ENCODE data around the gene SIMC1.
"Not testable (repeated sequence)": the region's sequence is repeated elsewhere in the genome, so short reads cannot be mapped to it uniquely, and the experiment has no call there.

Gene SIMC1

GRCh38 chr5:176216393-176216916 lies 21.8 kb upstream of the SIMC1 start:
- DNase-seq (ENCODE audit: low spot score): not testable (repeated sequence)

DNA sequence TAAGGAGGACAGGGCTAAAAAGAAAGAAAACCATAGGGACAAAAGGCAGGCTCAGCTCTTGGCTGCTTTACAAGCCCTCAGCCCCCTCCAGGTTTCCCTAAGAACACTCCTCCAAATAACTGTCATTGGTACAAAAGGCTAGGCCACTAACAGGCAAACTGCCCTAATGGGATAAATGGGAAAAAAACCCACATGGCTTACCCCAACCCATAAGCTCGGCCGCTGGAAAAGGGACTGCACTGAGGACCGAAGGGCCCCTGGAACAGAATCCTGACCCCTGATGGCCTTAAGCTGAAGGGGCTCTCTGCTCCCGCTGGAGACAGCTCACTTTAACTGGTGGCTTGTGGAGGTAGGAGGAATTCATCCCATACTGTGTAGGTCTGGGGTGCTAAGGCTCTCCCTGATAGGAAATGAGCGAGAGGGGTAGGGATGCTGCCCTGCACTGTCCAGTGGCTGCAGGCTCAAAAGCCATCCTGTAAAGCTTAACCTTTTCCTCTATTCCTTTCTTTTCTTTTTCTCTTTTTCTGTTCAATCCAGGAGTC lies 21.0 kb upstream of the SIMC1 start:
- DNase-seq (ENCODE audit: low spot score): not testable (repeated sequence)

DNA sequence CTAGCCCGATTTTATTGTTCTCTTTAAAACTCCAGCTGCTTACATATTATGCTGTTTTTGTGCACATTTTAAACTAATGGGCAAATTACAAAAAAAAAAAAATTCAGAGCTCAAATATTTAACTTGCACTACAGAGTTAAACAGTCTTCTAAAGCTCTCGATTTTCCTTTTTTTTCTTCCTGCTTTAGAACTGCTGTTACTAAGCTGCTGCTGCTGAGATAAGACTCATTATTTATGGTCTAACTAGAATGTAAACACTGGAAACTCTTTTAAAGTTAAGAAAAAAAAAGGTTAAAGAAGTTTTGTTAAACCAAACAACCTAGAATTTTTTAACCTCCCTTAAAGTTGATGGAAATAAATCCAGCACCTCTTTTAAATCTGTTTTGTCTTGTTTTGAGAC lies 20.5 kb upstream of the SIMC1 start:
- DNase-seq (ENCODE audit: low spot score): not testable (repeated sequence)

DNA sequence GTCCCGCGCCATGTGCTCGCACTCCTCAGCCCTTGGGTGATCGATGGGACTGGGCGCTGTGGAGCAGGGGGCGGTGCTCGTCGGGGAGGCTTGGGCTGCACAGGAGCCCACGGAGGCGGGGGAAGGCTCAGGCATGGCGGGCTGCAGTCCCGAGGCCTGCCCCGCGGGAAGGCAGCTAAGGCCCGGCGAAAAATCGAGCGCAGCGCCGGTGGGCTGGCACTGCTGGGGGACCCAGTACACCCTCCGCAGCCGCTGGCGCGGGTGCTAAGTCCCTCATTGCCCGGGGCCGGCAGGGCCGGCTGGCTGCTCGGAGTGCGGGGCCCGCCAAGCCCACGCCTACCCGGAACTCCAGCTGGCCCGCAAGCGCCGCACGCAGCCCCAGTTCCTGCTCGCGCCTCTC lies 16.2 kb upstream of the SIMC1 start:
- not testable (repeated sequence) for DNase-seq (ENCODE audit: low spot score)

DNA sequence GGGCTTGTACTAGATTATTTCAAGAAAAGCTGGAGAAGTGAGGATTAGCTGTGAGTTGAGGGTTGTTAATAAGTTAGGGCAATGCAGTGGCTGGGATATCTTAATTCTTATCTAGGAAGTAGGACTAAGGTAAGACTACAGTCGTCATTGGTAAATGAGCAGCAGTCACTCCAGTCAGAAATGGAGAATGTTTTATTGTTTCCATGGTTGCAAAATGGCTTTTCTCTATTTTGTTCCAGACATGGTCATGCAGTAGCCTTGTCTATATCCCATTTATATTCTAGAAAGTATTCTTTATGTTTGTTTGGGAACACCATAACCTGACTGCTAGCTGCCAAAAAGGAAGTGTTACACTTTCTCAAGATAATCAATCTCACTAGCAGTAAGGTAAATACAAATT lies 9.9 kb upstream of the SIMC1 start:
- DNase-seq (ENCODE audit: low spot score): not testable (repeated sequence)

GRCh38 chr5:176233253-176233652 lies 5.0 kb upstream of the SIMC1 start:
- DNase-seq (ENCODE audit: low spot score): not testable (repeated sequence)

- DNase-seq (ENCODE audit: low spot score): peak; percentile 65
Measured at GRCh38 chr5:176235155-176235554, 3.1 kb upstream of the SIMC1 start.

DNA sequence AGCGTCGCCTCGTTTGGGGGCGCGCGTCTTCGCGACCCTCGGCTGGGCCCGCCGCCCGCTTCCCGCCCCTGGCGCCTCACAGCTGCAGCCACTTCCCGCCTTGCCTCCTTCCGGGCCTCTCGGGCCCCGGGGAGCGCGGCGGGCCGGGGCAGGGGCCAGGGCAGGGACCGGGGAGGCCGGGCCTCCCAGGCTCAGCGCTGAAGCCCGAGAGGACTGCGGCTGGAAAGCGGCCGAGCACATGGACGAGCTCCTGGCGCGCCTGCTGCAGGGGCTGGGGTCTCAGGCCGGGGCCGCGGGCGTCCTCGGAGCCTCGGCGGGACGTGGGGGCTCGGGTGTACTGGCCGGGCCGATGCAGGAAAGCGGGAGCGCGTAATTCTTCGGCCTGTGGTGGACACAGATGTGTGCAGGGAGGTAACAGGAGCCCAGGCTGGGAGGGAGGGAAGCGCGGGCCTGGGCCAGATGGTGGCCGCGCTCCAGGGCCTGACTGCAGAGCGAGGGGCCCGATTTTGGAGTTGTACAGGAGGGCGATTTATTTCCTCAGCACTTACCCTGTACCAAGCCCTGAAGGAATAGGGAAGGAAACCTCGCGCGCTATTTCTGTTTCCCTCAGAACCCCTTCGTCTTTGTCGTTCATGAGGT lies 540 bp downstream of the SIMC1 start:
- not testable (repeated sequence) for DNase-seq (ENCODE audit: low spot score)

- DNase-seq (ENCODE audit: low spot score): not testable (repeated sequence)
Measured at GRCh38 chr5:176239304-176239703, 1.1 kb downstream of the SIMC1 start.

- DNase-seq (ENCODE audit: low spot score): not testable (repeated sequence)
Measured at GRCh38 chr5:176244318-176244717, 6.1 kb downstream of the SIMC1 start.

DNA sequence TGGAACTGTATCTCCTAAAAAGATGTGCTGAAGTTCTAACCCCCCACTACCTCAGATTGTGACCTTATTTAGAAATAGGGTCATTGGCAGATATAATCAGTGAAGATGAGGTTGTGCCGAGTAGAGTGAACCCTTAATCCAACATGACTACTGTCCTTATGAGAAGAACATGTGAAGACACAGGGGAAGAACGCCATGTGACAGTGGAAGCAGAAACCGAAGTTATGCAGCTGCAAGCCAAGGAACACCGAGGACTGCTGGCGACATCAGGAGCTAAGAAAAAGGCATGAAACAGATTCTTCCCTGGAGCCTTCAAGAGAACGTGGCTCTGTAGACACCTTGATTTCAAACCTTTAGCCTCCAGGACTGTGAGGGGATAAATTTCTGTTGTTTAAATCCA lies 6.8 kb downstream of the SIMC1 start:
- not testable (repeated sequence) for DNase-seq (ENCODE audit: low spot score)

GRCh38 chr5:176245489-176245888 lies 7.3 kb downstream of the SIMC1 start:
- DNase-seq (ENCODE audit: low spot score): not testable (repeated sequence)

DNA sequence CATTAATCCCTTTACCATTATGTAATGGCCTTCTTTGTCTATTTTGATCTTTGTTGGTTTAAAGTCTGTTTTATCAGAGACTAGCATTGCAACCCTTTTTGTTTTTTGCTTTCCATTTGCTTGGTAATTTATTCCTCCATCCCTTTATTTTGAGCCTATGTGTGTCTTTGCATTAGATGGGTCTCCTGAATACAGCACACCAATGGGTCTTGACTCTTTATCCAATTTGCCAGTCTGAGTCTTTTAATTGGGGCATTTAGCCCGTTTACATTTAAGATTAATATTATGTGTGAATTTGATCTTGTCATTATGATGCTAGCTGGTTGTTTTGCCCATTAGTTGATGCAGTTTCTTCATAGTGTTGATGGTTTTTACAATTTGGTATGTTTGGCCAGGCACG lies 12.5 kb downstream of the SIMC1 start:
- not testable (repeated sequence) for DNase-seq (ENCODE audit: low spot score)

GRCh38 chr5:176252171-176252570 lies 13.9 kb downstream of the SIMC1 start:
- DNase-seq (ENCODE audit: low spot score): not testable (repeated sequence)

GRCh38 chr5:176253370-176254065 lies 15.3 kb downstream of the SIMC1 start:
- not testable (repeated sequence) for DNase-seq (ENCODE audit: low spot score)

DNA sequence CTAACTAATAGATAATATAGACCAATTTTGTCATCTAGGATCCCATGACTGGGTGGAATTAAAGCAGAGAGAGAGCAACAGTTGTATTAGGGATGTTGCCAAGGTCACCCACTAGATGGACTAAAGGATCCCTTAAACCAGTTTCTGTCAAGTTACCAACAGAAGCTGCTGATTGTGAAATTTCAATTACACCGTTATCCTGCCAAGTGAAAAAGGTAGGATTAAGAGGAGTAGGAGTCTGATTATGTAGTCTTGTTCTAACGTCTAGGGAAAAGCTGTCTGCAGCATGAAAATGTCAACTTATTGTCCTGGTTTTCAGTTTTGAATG lies 15.8 kb downstream of the SIMC1 start:
- not testable (repeated sequence) for DNase-seq (ENCODE audit: low spot score)

GRCh38 chr5:176257871-176258505 lies 19.8 kb downstream of the SIMC1 start:
- not testable (repeated sequence) for DNase-seq (ENCODE audit: low spot score)

- DNase-seq (ENCODE audit: low spot score): not testable (repeated sequence)
Measured at GRCh38 chr5:176260682-176261081, 22.5 kb downstream of the SIMC1 start.

DNA sequence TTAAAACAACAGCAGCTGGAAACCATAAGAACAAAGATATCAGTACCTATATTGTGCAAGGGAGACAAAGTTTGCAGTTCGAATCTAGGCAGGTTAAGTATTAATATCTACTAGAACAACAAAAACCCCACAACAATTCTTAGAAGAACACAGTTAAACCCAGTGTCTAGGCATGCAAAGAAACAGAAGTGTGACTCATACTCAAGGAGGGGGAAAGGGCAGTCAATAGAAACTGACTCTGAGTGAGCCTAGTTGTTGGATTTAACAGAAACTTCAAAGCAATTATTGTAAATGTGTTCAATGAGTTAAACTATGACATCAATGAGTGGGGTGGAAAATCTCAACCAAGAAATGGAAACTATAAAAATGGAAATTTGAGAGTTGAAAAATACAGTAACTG lies 28.2 kb downstream of the SIMC1 start:
- not testable (repeated sequence) for DNase-seq (ENCODE audit: low spot score)

GRCh38 chr5:176289018-176289417 lies 50.8 kb downstream of the SIMC1 start:
- not testable (repeated sequence) for DNase-seq (ENCODE audit: low spot score)

DNA sequence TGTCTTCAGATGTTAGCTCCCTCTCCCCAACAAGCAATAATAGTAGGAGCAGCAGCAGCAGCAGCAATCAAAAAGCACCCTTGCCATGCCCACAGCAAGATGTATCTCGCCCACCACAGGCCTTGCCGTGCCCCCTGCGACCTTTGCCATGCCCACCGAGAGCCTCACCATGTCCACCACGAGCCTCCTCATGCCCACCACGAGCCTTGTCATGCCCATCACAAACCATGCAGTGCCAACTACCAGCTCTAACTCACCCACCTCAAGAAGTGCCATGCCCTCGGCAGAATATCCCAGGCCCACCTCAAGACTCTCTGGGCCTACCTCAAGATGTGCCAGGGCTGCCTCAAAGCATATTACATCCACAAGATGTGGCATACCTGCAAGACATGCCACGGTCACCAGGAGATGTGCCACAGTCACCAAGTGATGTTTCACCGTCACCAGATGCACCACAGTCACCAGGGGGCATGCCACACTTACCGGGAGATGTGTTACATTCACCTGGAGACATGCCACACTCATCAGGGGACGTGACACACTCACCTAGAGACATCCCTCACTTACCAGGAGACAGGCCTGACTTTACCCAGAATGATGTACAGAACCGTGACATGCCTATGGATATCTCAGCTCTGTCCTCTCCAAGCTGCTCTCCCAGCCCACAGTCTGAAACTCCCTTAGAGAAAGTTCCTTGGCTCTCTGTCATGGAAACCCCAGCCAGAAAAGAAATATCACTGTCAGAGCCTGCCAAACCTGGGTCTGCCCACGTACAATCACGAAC lies 52.0 kb downstream of the SIMC1 start:
- DNase-seq (ENCODE audit: low spot score): not testable (repeated sequence)

DNA sequence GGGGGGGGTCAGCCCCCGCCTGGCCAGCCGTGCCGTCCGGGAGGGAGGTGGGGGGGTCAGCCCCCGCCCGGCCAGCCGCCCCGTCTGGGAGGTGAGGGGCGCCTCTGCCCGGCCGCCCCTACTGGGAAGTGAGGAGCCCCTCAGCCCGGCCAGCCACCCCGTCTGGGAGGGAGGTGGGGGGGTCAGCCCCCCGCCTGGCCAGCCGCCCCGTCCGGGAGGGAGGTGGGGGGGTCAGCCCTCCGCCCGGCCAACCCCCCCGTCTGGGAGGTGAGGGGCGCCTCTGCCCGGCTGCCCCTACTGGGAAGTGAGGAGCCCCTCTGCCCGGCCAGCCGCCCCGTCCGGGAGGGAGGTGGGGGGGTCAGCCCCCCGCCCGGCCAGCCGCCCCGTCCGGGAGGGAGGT lies 67.1 kb downstream of the SIMC1 start:
- DNase-seq (ENCODE audit: low spot score): not testable (repeated sequence)
